IPS-NIHi7 (cell line): ENCODE results near the gene RHEX.
A peak's percentile ranks its signal among the peaks of the same experiment; 100 is the strongest.
"Not testable (repeated sequence)": the region's sequence is repeated elsewhere in the genome, so short reads cannot be mapped to it uniquely, and the experiment has no call there.

Source experiments
- DNase-seq: peaks from one replicate; pipeline ENCODE4 v3.0.0; 2012; ENCODE audit warnings: mixed read lengths; ENCODE audit errors: extremely low spot score

The RHEX gene, protein sequence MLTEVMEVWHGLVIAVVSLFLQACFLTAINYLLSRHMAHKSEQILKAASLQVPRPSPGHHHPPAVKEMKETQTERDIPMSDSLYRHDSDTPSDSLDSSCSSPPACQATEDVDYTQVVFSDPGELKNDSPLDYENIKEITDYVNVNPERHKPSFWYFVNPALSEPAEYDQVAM

DNA sequence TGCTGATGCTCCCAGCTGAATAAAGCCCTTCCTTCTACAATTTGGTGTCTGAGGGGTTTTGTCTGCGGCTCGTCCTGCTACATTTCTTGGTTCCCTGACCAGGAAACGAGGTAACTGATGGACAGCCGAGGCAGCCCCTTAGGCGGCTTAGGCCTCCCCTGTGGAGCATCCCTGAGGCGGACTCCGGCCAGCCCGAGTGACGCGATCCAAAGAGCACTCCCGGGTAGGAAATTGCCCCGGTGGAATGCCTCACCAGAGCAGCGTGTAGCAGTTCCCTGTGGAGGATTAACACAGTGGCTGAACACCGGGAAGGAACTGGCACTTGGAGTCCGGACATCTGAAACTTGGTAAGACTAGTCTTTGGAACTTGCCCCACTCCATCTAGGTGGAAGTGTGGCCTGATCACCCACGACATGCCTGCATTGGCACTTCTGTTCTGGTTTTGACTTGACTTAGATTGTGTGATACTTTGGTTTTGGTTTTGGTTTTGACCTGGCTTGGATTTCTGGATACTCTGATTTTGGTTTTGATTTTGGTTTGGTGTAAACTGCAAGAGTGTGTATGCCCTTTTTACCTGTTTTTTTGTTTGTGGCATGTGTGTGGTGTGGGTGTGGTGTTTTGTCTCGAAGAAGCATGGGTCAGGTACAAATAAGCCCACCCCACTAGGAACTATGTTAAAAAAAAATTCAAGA is at the start of gene RHEX:
Gene RHEX, plus strand, starts transcription at position 255 of the 692 bp plus-strand sequence. CDS start 44,656 bp downstream, outside the sequence.
- DNase-seq: not testable (repeated sequence)

DNA sequence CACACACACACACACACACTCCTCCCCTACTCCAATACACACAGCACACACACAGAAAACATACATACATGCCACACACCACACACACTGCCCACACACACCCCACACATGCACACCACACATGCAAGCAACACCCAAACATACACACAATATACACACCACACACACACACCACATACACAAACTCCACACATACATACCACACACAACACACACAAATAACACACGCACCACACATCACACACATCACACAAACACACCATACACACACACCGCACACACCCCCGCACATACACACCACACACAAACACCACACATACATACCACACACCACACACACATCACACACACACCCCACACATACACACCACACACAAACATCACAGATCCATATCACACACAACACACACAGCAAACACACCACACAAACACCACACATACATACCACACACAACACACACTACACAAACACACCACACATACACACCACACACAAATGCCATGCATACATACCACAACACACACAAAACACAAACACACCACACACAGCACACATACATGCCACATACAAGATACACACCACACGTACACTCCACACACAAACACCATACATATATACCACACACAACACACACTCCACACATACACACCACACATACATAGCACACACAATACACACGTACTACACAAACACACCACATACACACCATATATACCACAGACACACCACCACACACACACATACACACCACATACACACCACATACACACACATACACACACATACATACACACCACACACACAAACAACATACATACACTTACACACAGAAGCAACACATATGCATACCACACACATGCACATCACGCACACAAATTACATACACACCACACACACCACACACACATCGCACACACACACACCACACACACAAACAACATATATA is 48.8 kb upstream of the RHEX start:
- no peak for DNase-seq

DNA sequence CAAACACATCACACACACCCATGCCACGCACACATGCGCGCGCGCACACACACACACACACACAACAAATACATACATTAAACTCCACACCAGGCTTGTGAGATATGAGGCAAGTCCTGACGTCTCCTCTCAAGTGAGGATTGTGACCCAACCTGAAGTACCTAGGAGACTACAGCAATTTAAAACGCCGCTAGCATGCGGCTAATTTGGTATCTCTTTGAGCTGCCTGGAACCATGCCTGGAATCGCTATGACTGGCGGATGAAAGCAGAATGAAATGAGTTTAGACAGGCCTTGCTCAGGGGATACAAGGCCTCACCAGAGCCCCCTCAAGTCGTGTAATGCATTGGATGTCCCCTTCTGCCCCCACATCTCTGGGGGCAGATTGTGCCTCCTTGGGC is 48.1 kb upstream of the RHEX start:
- no peak for DNase-seq

DNA sequence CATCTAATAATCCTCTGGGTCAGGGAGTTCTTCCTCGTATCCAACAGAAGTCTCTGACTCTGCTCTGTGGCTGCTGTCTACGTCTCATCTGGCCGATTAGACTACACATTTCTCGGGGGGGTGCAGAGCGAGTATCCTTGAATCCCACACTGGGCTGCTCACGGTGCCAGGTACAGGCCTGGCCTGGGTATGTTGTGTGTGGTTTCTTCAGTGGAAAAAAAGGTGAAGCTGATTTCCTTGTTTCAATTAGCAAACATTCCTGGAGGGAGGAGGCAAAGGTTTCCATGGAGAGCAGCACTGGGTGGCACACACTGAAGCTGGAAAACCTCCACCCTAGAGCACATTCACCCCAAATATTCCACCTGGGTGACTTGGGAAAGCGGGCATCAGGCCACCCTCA is 47.7 kb upstream of the RHEX start:
- no peak for DNase-seq

DNA sequence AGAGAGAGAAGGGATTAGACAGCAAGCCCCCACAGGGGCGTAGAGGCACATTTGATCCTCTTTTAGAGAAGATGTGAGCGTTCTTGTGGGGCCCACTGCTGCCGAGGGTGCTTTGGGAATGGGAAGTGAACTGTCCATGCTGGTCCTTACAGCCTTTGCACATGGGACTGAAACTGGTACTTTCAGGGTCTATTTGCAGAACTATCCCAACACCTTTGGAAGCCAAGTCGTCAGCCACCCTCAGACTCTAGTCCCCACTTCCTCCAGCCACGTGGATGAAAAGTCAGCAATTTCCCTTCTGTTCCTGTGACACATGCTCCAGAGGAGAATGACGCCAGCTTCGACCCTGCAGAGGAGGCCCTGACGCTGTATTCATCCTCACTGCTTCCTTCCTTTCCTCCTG is 47.2 kb upstream of the RHEX start:
- no peak for DNase-seq

DNA sequence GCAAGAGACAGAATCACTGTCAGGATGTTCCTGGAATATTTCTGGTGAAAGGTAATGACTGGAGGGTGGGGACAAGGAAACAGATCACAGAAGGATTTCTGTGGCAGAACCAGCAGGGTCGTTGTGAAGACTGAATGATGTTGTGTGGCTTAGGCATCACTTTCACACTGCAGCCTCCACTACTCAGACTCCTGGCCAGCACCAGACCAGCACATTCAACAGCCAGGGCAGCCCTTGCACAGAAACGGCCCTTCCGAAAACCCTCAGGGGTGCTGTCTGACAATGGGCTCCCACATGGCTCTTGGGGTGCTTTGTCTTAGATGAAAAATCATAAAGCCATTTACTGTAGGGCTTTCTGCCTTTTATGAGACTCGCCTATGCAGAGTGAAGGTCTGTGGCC is 46.0 kb upstream of the RHEX start:
- DNase-seq: no peak

DNA sequence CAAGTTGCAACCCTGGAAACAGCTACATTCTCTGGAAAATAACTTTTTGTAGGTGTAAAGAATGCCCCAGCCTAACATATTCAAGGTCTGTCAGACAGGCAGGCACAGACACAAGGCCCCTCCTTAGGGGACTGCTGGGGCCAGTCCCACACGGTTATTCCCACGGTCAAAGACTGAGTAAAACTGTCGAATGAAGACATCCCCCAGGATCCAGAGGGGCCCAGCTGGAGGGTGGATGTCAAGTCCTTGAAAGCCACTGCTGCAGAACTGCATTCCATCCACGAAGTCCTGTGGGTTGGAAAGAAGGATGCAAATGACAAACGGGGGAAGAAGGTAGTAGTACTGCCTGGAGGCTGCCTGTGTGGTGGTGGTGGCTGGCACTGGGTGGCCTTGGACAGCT is 42.9 kb upstream of the RHEX start:
- no peak for DNase-seq

DNA sequence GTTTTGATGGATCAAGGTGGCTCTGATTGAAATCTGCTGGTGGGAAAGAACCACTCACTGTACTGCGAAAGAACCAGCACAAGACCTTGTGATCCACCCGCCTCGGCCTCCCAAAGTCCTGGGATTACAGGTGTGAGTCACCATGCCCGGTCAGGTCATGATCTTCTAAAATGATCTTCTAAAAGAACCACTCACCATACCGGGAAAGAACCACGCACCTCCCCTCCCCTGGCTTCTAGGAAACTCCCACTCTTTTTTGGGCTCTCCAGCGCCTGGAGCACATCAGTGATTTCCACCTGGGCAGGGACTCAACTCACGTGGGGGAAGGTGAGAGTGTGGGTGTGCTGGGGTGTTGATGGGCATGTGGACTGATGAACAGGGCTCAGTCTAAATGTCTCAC is 41.9 kb upstream of the RHEX start:
- DNase-seq: no peak

DNA sequence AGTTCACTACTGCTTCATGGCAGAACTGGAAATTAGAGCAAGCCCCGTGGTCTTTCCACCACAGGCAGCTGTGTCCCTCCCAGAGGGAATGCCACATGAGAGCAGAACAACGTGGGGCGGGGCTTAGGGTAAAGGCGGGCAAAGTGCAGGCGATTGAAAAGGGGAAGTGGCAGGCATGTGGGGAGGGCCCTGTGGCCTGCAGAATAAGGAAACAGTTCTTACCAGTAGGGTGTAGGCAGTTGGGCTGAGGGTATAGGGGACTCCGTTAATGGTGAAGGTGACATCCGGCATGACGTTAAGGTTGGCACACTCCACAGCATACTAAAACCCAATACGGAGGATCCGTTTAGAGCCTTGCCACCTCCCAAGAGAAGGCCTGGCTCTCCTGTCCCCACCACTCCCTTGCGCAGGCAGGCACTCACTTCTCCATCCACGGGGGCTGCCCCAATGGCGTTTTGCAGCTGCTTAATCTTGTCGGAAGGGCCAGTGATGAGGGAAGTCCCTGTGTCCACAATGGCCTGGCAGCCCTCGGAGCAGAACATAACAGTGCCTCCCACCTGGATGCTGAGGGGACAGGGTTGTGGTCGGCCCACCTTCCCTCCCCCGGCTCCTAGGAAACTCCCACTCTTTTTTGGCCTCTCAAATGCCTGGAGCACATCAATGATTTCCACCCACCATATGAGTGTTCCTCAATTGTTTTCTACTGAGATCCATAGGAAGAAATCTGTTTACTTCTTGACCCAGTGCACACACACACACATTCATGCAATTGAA is 40.7 kb upstream of the RHEX start:
- peak; percentile 54 for DNase-seq

DNA sequence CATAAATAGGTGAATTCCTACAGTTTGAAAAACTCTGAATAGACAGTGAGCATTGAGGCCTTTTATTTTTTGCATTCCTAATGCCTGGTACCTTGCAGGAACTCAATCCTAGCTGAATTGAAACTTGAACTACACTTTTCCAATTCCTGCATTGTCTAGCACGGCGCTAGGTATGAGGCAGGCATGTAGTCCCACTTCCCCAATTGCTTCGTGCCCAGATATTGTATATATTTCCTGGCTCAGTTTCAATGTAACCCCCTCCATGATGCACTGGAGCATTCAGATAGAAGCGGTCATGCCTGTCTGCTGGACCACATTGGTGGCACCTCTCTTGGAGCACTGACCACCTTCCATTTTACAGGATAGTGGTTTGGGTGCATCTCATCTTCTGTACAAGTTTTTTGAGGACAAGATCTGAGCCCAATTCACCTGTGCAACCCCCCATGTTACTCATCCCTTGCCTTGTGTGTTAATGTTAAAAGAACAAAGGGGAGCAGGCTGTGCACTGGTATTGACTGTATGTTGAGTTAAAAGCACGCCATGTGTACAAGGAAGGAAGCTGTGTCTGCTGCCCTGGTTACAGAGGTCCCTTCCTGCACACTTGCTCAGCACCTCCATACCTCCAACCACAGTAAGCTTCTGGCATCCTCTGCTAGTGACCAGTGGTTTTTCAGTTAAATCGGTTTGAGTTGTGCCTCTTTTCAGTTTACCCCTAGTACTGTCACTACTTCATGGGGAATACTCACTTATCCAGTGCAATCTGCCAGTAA is 39.8 kb upstream of the RHEX start:
- no peak for DNase-seq

DNA sequence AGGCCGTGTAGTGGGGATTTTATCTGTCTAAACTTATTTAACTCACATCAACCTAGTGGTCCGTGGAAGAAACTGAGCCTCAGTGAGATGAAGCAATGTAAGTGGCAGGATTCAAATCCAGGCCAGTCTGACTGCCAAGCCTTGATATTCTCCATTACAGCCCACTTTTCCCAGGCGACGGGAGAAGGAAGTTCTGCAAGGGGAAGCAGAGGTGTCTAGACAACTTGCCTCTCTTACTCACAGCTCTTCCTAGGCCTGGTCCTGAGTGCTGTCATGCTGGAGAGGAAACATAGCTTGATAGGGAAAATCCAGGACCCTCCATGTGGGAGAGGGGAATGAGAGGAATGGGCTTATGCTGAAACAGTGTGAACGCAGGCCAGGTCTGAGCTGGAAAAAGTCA is 38.4 kb upstream of the RHEX start:
- no peak for DNase-seq

DNA sequence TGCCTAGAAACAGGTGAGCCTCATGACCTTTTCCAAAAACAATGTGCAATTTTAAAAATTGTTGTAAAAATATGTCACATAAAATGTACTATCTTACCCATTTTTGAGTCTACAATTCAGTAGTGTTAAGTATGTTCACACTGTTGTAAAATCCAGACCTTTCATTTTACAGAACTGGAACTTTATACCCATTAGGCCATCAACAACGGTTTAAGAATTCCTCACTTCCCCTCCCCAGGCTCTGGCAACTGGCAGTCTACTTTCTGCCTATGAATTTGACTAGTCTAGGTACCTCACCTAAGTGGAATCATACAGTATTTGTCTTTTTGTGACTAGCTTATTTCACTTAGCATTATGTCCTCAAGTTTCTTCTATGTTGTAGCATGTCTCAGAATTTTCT is 37.9 kb upstream of the RHEX start:
- no peak for DNase-seq

DNA sequence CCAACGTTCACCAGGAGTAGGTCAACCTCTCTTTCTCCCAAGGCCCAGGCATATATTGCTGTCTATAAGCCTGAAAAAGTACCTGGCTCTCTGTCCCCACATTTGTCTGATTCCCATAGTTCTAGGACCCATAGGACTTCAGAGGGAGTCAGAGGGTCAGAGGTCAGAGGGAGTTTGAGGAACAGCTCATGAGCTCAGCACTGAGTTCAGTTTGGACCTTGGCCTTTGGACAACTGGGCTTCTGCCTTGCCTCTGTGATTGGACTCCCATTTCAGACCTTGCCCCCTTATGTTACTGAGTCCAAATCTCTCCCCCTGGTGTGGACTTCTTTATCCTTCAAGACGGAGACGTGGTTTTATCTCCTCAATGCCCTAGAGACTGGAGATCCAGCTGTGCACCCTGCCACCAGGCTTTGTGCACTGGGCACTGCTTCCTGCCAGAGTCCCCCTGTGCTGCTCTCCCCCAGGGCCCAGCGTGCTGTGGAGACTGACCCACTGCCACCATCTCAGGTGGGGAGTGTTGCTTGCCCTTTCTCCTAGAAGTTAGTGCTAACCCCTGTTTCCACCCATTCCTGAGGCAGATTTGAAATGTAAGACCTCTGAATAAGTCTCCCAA is 32.5 kb upstream of the RHEX start:
- no peak for DNase-seq

DNA sequence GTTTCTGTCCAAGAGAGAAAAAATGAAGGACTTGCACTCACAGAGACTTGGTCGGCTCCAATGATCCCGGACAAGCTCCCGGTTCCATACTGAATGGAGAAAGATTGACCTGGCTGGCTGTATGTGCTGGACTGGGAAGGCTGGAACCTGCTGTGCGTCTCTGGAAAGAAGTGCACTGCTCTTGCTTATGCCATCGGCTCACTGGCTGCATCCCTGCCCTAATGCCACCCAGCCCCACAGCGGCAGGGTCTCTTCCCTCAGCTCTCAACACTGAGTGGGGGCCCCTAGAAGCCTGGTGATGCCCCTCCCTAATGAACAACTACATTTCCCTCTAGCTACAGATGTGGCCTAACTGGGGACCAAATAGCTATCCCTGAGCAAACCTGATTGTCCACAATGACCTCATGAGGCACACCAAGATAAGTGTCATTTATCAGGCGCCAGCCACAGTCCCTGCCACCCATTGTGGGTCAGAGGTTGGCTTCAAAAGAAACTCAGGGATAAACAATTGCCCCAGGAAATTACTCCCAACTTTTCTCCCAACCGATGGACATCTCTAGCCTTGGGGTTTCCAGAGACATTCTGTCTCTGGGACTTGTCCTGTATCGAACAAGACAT is 31.9 kb upstream of the RHEX start:
- DNase-seq: no peak

DNA sequence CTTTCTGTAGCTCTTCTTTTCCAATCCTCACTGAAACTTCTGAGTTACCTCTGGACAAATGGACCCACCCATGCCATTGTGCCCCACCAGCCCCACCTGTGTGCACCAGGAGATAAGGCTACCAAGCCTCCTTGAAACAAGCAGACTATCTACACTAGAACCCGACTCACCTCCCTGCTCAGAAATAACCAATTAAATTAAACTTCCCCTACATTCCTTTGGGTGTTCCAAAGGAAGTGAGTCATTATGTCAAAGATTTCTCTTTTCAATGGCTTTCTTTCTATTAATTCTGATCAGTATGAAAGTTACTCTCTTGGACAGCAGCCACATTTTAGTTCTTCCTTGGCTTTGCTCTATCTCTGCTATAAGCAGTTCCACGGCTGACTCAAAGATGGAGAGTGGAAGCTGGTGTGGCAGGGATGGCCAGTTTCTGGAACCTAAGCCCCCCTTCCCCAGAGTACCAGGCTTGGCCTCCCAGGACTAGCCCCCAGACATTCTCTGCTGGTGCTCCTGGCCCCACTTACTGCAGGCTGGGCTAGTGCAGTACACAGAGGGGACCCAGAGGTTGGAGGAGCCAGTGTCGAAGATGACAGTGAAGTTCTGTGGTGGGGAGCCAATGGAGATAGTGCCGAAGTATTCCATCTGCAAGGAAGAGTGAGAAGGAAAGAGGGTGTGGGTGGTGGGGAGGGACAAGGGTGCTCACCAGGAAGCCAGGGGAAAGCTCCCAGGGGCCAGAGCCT is 31.2 kb upstream of the RHEX start:
- no peak for DNase-seq

DNA sequence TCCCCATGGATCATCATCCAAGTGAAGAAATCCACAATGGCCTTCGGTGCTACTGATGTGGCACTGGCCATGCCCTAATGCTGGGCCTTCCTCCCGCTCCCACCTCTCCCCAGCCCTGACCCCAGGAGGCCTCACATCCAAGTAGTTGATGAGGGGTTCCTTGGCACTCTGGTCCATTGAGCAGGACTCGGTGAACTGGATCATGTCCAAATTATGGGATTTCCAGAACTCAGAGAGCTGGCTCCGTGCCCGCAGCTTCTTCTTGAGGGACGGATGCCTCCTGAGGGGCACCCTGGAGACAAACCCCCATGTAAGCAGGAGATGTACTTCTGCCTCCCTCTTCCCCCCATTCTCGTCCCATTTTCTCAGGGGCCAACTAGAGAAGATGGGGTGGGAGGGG is 30.2 kb upstream of the RHEX start:
- DNase-seq: no peak

DNA sequence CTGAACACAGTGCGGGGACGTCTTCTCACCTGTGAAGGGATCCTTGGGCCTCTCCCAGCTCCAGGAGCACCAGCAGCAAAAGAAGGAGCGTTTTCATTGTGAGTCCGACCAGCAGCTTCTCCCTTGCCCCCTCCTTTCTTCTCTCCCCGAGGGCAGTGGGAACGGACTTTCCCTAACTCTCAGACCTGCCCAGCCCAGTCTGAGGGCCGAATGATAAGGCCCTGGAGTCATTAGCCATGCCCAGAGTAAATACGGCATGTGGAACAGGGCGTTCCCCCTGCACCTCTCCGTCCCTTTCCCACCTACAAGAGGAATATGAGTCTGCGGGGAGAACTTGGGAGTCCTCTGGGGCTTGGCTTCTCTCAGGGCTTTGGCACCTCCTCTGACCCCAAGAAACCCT is 29.3 kb upstream of the RHEX start, which contains the start of gene CTSE:
Gene CTSE, minus strand, starts transcription at position 201 of the 400 bp plus-strand sequence. Its CDS starts 104 bp downstream, at position 97.
- DNase-seq: no peak

DNA sequence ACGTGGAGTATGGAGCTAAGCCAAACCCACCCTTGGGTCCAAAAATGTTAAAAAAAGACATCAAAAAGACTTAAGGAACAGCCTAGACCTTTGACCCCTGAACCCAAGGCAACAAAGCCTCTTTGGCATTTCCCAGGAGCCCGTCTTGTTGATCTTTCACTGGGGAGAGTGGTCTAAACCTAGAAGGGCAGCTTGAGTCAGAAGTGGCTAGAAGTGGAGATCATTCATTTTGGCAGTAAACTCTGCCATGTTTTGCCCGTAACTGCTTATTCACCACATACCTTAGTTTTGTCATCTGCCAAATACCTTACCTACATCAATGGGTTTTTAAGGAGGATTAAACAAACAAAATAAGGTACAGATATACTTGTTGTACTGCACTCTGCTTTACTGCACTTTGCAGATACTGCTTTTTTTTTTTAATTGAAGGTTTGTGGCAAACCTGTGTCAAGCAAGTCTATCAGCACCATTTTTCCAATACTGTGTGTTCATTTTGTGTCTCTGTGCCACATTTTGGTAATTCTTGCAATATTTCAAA is 27.6 kb upstream of the RHEX start:
- DNase-seq: no peak

DNA sequence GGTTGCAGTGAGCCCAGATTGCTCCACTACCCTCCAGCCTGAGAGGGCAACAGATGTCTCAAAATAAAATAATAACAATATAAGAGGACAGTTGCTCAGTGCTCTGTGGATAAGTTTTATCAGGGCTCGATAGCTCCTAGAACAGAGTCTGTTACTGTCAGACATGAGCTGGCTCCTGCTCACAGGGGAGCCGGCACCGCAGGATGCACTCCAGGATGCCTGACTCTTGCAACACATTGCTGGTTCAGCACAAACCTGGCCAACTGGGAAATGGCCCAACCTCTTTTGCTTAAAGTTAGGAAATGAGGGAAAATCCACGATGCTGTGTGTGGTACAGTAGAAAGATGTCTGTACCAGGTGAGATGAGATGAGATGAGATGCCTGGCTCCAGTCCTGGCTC is 23.5 kb upstream of the RHEX start:
- no peak for DNase-seq
